Dedifferentiated amniotic fluid mesenchymal stem cell (primary cell): ENCODE measurements around the gene PLEK.
"Not testable (repeated sequence)": the region's sequence is repeated elsewhere in the genome, so short reads cannot be mapped to it uniquely, and the experiment has no call there.

Experiments
- DNase-seq: peaks from one replicate; pipeline ENCODE4 v3.0.0-alpha.2; 2016; ENCODE audit errors: extremely low spot score

Gene PLEK

DNA sequence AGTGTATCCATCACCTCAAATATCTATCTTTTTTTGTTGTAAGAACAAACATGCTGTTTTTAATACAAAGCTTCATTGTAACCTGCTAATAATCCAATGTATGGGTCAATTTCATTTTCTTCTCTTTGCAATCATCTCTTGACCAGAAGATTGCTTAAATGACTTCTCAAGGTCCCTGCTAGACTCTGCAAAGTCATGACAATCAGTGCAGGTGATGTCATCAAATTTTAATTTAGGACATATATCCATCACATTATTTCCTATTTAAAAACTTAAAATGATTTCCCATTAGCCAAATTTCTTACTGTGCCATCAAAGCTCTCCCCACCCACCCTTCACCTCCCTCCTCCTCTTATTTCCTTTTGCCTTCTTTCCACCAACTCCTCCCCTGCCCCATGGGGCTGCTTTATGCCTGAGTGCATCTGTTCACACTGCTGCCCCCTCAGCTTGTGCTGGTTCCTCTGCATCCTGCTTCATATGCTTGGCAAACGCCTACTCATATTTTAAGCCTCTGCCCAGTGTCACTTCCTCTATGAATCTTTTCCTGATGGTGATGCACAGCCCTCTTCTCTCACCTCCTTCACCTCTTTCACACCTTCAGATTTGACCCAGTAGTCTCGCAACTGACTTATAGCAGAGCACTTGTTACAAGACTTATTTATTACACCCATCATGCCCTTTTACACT, 20.3 kb downstream of the PLEK start:
- DNase-seq = no peak

DNA sequence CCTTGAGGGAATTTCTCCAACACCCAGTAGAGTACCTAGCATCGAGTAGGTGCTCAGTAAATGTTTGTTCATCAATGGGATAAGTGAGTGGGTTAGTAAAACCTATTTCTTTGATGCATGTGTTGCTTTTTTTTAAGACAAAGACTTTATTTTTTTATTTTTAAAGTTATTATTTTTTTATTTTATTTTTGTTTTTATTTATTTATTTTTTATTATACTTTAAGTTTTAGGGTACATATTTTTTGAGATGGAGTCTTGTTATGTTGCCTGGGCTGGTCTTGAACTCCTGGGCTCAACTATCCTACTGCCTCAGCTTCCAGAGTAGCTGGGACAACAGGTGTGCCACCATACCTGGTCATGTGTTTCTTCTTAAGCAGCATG, 20.8 kb downstream of the PLEK start:
- DNase-seq = no peak

DNA sequence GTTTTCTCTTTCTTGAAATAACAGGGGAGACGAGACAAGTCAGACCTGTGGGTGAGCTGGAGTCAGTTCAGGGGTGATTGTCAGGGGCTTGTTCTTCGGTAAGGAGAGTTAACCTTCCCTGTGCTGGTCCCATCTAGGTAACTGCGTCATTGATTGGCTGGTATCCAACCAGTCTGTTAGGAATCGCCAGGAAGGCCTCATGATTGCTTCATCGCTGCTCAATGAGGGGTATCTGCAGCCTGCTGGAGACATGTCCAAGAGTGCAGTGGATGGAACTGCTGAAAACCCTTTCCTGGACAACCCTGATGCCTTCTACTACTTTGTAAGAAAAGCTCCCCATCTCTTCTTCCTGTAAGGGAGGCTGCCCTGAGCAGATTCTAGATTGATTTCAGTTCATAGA, 21.3 kb downstream of the PLEK start:
- DNase-seq = no peak

GRCh38 chr2:68387408-68388350, 22.6 kb downstream of the PLEK start:
- no peak for DNase-seq

GRCh38 chr2:68388358-68388757, 23.3 kb downstream of the PLEK start:
- no peak for DNase-seq

DNA sequence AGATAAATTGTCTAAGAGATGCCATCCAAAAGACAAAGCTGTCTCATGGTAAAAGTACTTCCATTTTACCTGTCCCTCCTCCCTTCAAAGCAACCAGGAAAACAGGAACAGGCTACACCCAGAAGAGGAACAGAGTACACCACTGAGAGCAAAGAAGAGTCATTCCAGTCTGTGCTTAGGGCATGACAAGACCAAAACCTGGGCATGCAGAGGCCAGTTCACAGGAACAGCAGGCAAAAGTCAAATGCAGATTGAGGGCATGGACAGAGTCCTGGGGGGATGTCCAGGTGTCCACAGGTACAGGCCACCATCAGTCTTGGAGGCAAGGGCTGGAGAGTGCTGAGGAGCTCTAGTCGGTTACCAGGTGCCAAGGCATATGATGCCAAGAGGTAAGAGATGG, 23.7 kb downstream of the PLEK start:
- DNase-seq = no peak

GRCh38 chr2:68390114-68390513, 25.0 kb downstream of the PLEK start:
- DNase-seq = no peak

DNA sequence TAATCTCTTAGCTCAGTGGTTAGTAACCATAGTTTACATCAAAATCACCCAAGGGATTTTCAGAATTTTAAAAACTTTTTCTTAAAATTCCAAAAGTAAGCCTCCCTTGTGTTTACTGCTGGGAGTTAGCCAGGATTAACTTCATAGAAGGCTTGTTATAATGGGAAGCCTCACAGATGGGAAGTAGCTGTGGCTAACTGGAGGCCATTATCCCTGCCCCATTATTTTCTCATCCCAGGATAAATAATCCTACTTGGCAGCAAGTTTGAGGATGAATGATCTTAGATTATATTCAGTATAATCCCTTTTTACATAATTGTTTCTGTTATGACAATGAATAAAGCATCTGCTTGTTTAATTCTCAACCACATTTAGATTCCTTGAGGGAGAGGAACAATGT, 25.5 kb downstream of the PLEK start:
- no peak for DNase-seq

DNA sequence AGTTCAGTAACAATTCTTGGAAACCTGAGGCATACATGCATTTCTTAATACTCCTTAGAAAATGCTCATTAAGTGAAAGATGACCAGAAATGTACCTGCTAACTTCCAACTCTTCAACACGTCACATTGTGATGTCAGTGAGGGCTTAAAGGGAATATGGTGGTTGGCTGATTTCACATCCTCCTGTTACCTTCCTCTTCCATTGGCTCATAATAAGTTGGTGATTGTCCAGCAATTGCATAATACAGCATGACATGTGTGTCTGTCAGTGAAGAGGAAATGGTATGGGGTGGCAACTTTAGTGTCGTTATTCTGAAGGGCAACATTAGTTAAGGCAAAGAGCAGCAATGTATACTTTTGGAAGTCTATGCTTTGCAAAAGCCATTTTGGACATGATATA, 26.0 kb downstream of the PLEK start:
- DNase-seq = no peak

- no peak for DNase-seq
These were observed 26.8 kb downstream of the PLEK start for GRCh38 chr2:68391869-68392268.

GRCh38 chr2:68396093-68396492, 31.0 kb downstream of the PLEK start:
- DNase-seq = no peak

GRCh38 chr2:68397704-68398263, 32.7 kb downstream of the PLEK start:
- DNase-seq = not testable (repeated sequence)

DNA sequence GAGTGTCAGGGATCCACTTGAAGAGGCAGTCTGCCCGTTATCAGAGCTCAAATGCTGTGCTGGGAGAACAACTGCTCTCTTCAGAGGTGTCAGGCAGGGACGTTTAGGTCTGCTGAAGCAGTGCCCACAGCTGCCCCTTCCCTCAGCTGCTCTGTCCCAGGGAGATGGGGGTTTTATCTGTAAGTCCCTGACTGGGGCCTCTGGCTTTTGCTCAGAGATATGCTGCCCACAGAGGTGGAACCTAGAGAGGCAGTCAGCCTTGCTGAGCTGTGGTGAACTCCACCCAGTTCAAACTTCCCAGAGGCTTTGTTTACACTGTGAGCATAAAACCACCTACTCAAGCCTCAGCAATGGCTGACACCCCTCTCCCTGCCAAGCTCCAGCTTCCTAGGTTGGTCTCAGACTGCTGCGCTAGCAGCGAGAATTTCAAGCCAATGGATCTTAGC, 38.1 kb downstream of the PLEK start:
- DNase-seq = no peak

DNA sequence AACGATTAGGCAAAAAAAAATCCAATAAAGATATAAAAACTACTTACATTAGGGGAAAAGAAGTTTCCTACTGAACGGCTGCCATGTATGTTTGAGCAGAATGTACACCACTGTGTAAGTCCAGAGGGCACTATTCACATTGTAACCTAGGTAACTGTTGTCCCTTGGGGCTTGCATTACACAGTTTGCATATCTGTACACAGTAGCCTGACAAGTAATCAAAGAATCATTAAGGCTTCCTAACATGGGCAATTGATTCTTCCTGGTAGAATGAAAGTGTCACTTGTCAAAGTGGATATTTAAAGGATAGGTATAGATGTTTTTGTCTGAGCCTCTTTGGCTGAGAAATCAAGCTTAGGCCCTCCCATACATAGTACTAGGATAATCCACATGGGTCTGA, 39.1 kb downstream of the PLEK start:
- no peak for DNase-seq

- no peak for DNase-seq
These were observed 40.1 kb downstream of the PLEK start for GRCh38 chr2:68404893-68405799.

- no peak for DNase-seq
These were observed 46.5 kb downstream of the PLEK start for GRCh38 chr2:68411397-68412126.

GRCh38 chr2:68412127-68412819, 47.2 kb downstream of the PLEK start:
- DNase-seq = no peak

DNA sequence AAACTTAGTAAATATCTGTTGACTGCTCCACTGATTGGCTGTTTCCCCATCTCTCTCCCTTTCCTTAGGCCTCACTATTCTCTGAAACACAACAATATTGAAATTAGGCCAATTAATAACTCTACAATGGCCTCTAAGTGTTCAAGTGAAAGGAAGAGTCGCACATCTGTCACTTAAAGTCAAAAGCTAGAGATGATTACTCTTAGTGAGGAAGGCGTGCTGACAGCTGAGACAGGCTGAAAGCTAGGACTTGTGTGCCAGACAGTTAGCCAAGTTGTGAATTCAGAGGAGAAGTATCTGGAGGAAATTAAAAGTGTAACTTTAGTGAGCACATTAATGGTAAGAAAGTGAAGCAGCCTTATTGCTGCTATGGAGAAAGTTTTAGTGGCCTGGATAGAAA, 48.4 kb downstream of the PLEK start:
- DNase-seq = no peak

DNA sequence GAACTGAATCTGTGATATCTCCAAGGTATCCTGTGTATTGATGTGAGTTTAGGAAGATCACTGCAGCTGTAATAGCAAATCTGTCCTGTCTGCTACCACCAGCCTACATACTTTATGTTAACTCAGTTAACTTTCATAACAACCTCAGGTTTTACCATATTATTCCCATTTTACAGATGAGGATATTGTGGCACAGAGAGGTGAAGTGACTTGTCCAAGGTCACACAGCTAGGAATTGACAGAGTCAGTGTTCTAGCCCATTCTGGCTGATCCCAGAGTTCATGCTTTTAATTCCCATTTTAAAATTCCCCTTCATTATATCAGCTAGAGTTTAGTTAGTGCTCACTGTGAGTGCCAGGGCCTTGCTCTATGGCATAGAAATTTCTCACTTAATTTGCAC, 49.4 kb downstream of the PLEK start:
- no peak for DNase-seq

DNA sequence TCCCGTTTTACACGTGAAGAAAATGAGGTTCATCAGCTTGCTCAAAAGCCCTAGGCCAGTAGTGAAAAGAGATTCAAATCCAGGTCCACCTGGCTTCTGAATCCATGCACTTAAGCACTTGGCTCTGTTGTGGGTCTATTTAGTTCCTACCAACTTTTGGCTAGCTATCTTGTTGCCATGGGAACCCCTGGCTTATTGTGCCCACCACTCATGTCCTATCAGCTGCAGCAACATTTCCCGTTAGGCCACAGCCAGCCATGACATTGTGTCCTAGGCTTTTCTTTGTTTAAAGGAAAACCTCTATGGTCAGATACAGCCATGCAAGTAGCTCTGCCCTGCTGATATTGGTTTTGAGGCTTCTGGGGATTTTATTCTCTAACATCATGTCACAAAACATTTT, 49.8 kb downstream of the PLEK start:
- no peak for DNase-seq
